ENCODE measurements around the gene MCOLN1. TPM values are rescaled to one million over a fixed set of nuclear protein-coding genes. Genes with fewer than 3 reads are reported as not detected.

MCOLN1 gene
- total RNA-seq, 1 experiment from 2014 or later = 10.2 TPM

- ChIA-PET CTCF (interaction anchor here (0.6 kb wide), 1 partner anchor 126 kb away, joined by 3 read pairs; the partner anchor contains the start of gene TRAPPC5), POLR2A (ENCODE audit: unreplicated experiment) (no interaction called here)
- H3K27me3 ChIP-seq (ENCODE audit: low read length) = no peaks in the 10 kb centered on the region
- no peaks in the 10 kb centered on the region for H4K20me1 ChIP-seq (ENCODE audit: low read length)
- no peaks in the 10 kb centered on the region for H3F3A ChIP-seq (ENCODE audit: low read length, unreplicated experiment)
- H3K4me1 ChIP-seq (ENCODE audit: insufficient read depth, low read length) = no peaks in the 10 kb centered on the region
- ATAC-seq (no peak), DNase-seq (no peak)
- peaks cover 61% of the 10 kb centered on the region for H3K36me3 ChIP-seq (ENCODE audit: low read depth, low read length)
- H3K9me2 ChIP-seq (replicated peaks; ENCODE audit: low read length) = no peaks in the 10 kb centered on the region
- intact Hi-C loops (cut with micrococcal nuclease) = no loop called here
- H3K4me3 ChIP-seq (ENCODE audit: low read length) = no peak overlapping the region
- H3K79me2 ChIP-seq (ENCODE audit: low read length) = no peaks in the 10 kb centered on the region
- no peak overlapping the region for H2AFZ ChIP-seq (ENCODE audit: low read length)
- H3K9ac ChIP-seq (ENCODE audit: low read length) = no peak overlapping the region
- H3K9me3 ChIP-seq (ENCODE audit: low read length) = no peaks in the 10 kb centered on the region
- H3K27ac ChIP-seq (ENCODE audit: low read length) = no peak overlapping the region
- no peak overlapping the region for H3K4me2 ChIP-seq (ENCODE audit: low read length)
- no peak for TF ChIP-seq EZH2phosphoT487 (IDR thresholded peaks at IDR 0.05; ENCODE audit: borderline replicate concordance, low read length)
- TF ChIP-seq CTCF (conservative IDR thresholded peaks at IDR 0.05; ENCODE audit: low read depth, low read length) = no peak
- TF ChIP-seq EZH2 (IDR thresholded peaks at IDR 0.05; ENCODE audit: low read length, unreplicated experiment) = no peak
- no TSS peak for BruUV-seq (replicated peaks)
Observed at GRCh38 chr19:7554565-7554964, 32.1 kb downstream of the MCOLN1 start.

DNA sequence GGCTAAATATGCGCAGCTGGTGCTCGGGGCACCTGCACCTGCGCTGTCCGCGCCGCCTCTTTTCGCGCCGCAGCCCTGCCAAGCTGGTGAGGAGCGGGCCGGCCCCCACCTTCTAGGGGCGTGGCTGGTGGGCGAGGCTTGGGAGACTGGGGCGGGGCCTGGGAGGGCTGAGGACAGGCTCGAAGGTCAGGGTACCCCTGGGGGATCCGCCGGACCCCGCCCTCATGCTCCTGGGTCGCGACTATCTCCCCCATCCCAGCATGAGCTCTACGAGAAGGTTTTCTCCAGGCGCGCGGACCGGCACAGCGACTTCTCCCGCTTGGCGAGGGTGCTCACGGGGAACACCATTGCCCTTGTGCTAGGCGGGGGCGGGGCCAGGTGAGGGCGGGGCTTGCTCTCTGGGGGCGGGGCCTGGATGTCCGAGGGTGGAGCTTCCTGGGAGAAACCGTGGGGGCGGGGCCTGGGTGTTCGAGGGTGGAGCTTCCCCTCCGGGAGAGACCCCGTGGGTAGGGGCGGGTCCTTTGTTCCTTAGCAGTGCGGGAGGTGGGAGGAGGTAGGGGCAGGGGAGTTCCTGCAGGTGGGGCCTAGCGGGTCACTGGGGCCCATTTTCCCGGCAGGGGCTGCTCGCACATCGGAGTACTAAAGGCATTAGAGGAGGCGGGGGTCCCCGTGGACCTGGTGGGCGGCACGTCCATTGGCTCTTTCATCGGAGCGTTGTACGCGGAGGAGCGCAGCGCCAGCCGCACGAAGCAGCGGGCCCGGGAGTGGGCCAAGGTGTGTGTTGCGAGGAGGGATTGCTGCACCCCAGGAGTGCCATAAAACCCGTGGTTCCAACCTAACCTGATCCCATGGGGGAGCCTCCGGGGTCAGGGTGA, 32.8 kb downstream of the MCOLN1 start:
- no peak for TF ChIP-seq CTCF (conservative IDR thresholded peaks at IDR 0.05; ENCODE audit: low read depth, low read length)
- no peak for TF ChIP-seq EZH2 (IDR thresholded peaks at IDR 0.05; ENCODE audit: low read length, unreplicated experiment)
- no peak for TF ChIP-seq EZH2phosphoT487 (IDR thresholded peaks at IDR 0.05; ENCODE audit: borderline replicate concordance, low read length)
- POLR2A ChIA-PET (ENCODE audit: unreplicated experiment) = no interaction called here
- DNase-seq (no peak), ATAC-seq (peak; percentile 27)
- H3K27me3 ChIP-seq (ENCODE audit: low read length) = no peaks in the 10 kb centered on the region
- H3K4me2 ChIP-seq (ENCODE audit: low read length) = no peak overlapping the region
- H3K4me1 ChIP-seq (ENCODE audit: insufficient read depth, low read length) = no peaks in the 10 kb centered on the region
- CTCF ChIA-PET = interaction anchor here (0.6 to 0.7 kb wide), 3 partner anchors 13 to 126 kb away, joined by 3 read pairs; partner anchors contain the start of gene TRAPPC5
- H3K4me3 ChIP-seq (ENCODE audit: low read length) = no peak overlapping the region
- no peak overlapping the region for H2AFZ ChIP-seq (ENCODE audit: low read length)
- H3K79me2 ChIP-seq (ENCODE audit: low read length) = no peaks in the 10 kb centered on the region
- no peaks in the 10 kb centered on the region for H3F3A ChIP-seq (ENCODE audit: low read length, unreplicated experiment)
- intact Hi-C loops (cut with micrococcal nuclease) = no loop called here
- no peak overlapping the region for H3K27ac ChIP-seq (ENCODE audit: low read length)
- no peaks in the 10 kb centered on the region for H4K20me1 ChIP-seq (ENCODE audit: low read length)
- H3K36me3 ChIP-seq (ENCODE audit: low read depth, low read length) = peaks cover 59% of the 10 kb centered on the region
- BruUV-seq (replicated peaks) = no TSS peak
- no peaks in the 10 kb centered on the region for H3K9me3 ChIP-seq (ENCODE audit: low read length)
- no peaks in the 10 kb centered on the region for H3K9me2 ChIP-seq (replicated peaks; ENCODE audit: low read length)
- H3K9ac ChIP-seq (ENCODE audit: low read length) = no peak overlapping the region

DNA sequence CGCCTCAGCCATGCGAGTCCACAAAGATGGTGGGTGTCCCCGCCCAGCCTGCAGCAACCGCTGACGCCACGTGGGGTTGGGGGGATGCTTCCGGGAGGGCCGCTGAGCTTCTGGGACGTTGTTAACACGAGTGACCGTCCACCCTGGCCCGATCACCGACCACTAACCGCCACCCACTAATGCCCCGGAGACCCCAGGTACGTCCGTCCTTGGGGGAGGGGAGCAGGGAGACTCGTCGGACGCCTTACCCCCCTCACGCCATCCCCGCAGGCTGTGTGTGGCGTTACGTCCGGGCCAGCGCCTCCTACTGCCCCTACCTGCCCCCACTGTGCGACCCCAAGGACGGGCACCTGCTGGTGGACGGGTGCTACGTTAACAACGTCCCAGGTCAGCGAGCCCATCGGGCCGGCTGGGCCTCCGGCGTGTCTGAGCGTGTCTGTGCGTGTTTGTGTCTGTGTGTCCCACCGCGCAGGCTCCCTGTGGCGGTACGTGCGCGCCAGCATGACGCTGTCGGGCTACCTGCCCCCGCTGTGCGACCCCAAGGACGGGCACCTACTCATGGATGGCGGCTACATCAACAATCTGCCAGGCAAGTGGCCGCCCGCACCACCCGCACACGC, 34.4 kb downstream of the MCOLN1 start:
- Histone ChIP-seq H3F3A (ENCODE audit: low read length, unreplicated experiment) (no peaks in the 10 kb centered on the region), H3K4me2 (ENCODE audit: low read length) (no peak overlapping the region), H3K9ac (ENCODE audit: low read length) (no peak overlapping the region), H3K4me3 (ENCODE audit: low read length) (no peak overlapping the region), H3K27ac (ENCODE audit: low read length) (no peak overlapping the region), H3K9me2 (replicated peaks; ENCODE audit: low read length) (no peaks in the 10 kb centered on the region), H4K20me1 (ENCODE audit: low read length) (no peaks in the 10 kb centered on the region), H3K9me3 (ENCODE audit: low read length) (no peaks in the 10 kb centered on the region), H3K36me3 (ENCODE audit: low read depth, low read length) (peaks cover 56% of the 10 kb centered on the region), H3K79me2 (ENCODE audit: low read length) (no peaks in the 10 kb centered on the region), H3K27me3 (ENCODE audit: low read length) (no peaks in the 10 kb centered on the region), H2AFZ (ENCODE audit: low read length) (no peak overlapping the region), H3K4me1 (ENCODE audit: insufficient read depth, low read length) (no peaks in the 10 kb centered on the region)
- CTCF ChIA-PET = no interaction called here
- intact Hi-C loops (cut with micrococcal nuclease) = no loop called here
- ATAC-seq (no peak), DNase-seq (no peak)
- TF ChIP-seq CTCF (conservative IDR thresholded peaks at IDR 0.05; ENCODE audit: low read depth, low read length) (no peak), EZH2phosphoT487 (IDR thresholded peaks at IDR 0.05; ENCODE audit: borderline replicate concordance, low read length) (no peak), EZH2 (IDR thresholded peaks at IDR 0.05; ENCODE audit: low read length, unreplicated experiment) (no peak)
- BruUV-seq (replicated peaks) = no TSS peak
- POLR2A ChIA-PET (ENCODE audit: unreplicated experiment) = no interaction called here

Data from PC-3 (cell line).